Cardiac fibroblast (primary cell): ENCODE data around the gene PSMB5.

Experiments
- DNase-seq, 2 donors: peaks; one replicate each; pipeline versions ENCODE4 v3.0.0 to v3.0.0-alpha.2; 2010; ENCODE audit warnings: low read depth in 2 of 2
- H3K4me3 ChIP-seq, 2 donors: replicated peaks in 1 of 2; 1 replicate in 1 of 2; 2 replicates in 1 of 2; pipeline ENCODE4 v1.5.1; 2011; ENCODE audit warnings: low read depth in 2 of 2, low read length in 2 of 2, mild to moderate bottlenecking in 2 of 2, moderate library complexity in 1 of 2
- CTCF ChIP-seq: IDR thresholded peaks from one replicate; pipeline ENCODE4 v1.5.1; 2011; ENCODE audit warnings: low read depth, mild to moderate bottlenecking, low read length, inconsistent platforms

Gene PSMB5

GRCh38 chr14:23023022-23023794 is 11.5 kb downstream of the PSMB5 start:
- no peak for TF ChIP-seq CTCF
- no peak overlapping the region for H3K4me3 ChIP-seq
- DNase-seq: no peak

GRCh38 chr14:23021889-23022442 is 12.7 kb downstream of the PSMB5 start:
- TF ChIP-seq CTCF: no peak
- DNase-seq: no peak
- no peak overlapping the region for H3K4me3 ChIP-seq

GRCh38 chr14:23021434-23021833 is 13.3 kb downstream of the PSMB5 start:
- TF ChIP-seq CTCF: no peak
- DNase-seq: no peak
- no peak overlapping the region for H3K4me3 ChIP-seq

GRCh38 chr14:23020143-23021128 is 14.3 kb downstream of the PSMB5 start:
- no peak for TF ChIP-seq CTCF
- no peak overlapping the region for H3K4me3 ChIP-seq
- DNase-seq: no peak

GRCh38 chr14:23018107-23018506 is 16.6 kb downstream of the PSMB5 start:
- no peak for DNase-seq
- no peak for TF ChIP-seq CTCF
- no peak overlapping the region for H3K4me3 ChIP-seq

- TF ChIP-seq CTCF: no peak
- DNase-seq: no peak
- no peak overlapping the region for H3K4me3 ChIP-seq
Observed at GRCh38 chr14:23017091-23017490, 17.6 kb downstream of the PSMB5 start.
